ENCODE measurements around the gene ZACN. TPM values are rescaled to one million over a fixed set of nuclear protein-coding genes. Genes with fewer than 3 reads are reported as not detected.

Gene ZACN
- total and polyA plus RNA-seq, 2 donors (not counting 3 experiments of a cell fraction or from before 2014, with no cell fraction given): 0.18 TPM; not detected in 1

DNA sequence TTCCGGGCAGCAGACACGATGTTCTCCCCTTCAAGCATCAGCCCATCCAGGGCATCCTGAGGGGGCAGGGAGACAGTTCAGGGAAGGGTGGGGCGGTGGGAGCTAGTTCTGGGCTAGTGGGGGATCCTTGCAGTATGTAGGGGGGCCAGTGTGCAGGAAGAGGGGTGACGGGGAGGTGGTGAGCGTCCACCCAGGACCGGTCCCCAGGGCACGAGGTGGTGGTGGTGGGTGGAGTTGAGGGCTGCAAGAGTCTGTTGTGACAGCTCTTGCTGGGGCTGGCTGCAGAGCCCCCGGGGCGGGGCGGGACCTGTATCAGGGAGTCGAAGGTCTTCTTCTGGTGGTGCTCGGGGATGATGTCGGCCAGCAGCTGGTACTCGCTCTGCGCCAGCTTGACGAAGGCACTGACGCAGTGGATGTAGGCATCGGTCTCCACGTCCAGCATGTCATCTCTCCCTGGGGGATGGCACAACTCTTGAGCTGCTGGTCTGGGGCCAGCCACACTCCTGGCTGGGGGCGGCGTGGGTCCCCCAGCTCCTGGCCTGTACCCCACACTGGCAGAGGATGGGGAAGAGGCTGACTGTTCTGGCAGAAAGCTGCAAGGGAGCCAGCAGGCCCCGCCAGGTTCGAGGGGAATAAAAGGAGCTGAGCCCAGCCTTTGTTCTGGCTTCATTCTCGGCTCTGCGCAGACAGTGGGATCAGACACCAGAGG lies 10.0 kb downstream of the ZACN start:
- no peaks in the 10 kb centered on the region for H4K20me1 ChIP-seq (replicated peaks; ENCODE audit: control insufficient read depth, extremely low read depth, insufficient read depth, low read length)
- no peak overlapping the region for H3K27ac ChIP-seq (ENCODE audit: insufficient read depth, low read depth, low read length)
- TF ChIP-seq FOS (IDR thresholded peaks at IDR 0.05; ENCODE audit: borderline replicate concordance, insufficient read depth, low read length) (no peak), JUN (IDR thresholded peaks at IDR 0.05; ENCODE audit: borderline replicate concordance, insufficient read depth, insufficient read length, low read depth) (no peak), POLR2A (IDR thresholded peaks at IDR 0.05; ENCODE audit: low read depth, low read length) (no peak), POLR2AphosphoS5 (IDR thresholded peaks at IDR 0.05; ENCODE audit: insufficient read depth, low read depth, low read length) (no peak), MYC (IDR thresholded peaks at IDR 0.05; ENCODE audit: low read depth, low read length) (no peak), MAX (IDR thresholded peaks at IDR 0.05; ENCODE audit: insufficient read depth, insufficient read length) (no peak), EZH2 (IDR thresholded peaks at IDR 0.05; ENCODE audit: borderline replicate concordance, low read depth, low read length, severe bottlenecking) (no peak), GATA2 (IDR thresholded peaks at IDR 0.05; ENCODE audit: insufficient read depth, insufficient read length, low read depth, low read length) (no peak)
- TF ChIP-seq, protein P1, sequence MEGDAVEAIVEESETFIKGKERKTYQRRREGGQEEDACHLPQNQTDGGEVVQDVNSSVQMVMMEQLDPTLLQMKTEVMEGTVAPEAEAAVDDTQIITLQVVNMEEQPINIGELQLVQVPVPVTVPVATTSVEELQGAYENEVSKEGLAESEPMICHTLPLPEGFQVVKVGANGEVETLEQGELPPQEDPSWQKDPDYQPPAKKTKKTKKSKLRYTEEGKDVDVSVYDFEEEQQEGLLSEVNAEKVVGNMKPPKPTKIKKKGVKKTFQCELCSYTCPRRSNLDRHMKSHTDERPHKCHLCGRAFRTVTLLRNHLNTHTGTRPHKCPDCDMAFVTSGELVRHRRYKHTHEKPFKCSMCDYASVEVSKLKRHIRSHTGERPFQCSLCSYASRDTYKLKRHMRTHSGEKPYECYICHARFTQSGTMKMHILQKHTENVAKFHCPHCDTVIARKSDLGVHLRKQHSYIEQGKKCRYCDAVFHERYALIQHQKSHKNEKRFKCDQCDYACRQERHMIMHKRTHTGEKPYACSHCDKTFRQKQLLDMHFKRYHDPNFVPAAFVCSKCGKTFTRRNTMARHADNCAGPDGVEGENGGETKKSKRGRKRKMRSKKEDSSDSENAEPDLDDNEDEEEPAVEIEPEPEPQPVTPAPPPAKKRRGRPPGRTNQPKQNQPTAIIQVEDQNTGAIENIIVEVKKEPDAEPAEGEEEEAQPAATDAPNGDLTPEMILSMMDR (IDR thresholded peaks at IDR 0.05; ENCODE audit: extremely low read depth in 1 of 2, insufficient read depth in 1 of 2, low read depth in 1 of 2, low read length in 2 of 2): no peak
- H3K4me3 ChIP-seq (replicated peaks in 1 of 3; ENCODE audit: insufficient read depth in 1 of 3, low read depth in 1 of 3, low read length in 3 of 3): no peak overlapping the region
- no peaks in the 10 kb centered on the region for H3K27me3 ChIP-seq (ENCODE audit: control insufficient read depth in 2 of 2, insufficient read depth in 2 of 2, low read length in 2 of 2)
- no peak overlapping the region for H2AFZ ChIP-seq (ENCODE audit: low read depth, low read length)
- POLR2A ChIA-PET: interaction anchor here (0.7 kb wide), 1 partner anchor 9 kb away, joined by 3 read pairs; no protein-coding TSS in a partner anchor
- FAIRE-seq: no peak
- no peak overlapping the region for H3K9ac ChIP-seq (replicated peaks; ENCODE audit: extremely low read depth, insufficient read depth, low read length)
- no peaks in the 10 kb centered on the region for H3K9me3 ChIP-seq (replicated peaks; ENCODE audit: control insufficient read depth, insufficient read depth, low read length)
- dilution Hi-C loops (cut with MboI; ENCODE audit: extremely low pct_ligation_motif_present, low sequenced_read_pairs) (no loop called here), intact Hi-C loops (cut with micrococcal nuclease) (no loop called here)
- H3K36me3 ChIP-seq (ENCODE audit: control insufficient read depth in 2 of 2, extremely low read depth in 1 of 2, insufficient read depth in 2 of 2, low read length in 2 of 2): peaks cover 6 to 73% of the 10 kb centered on the region in 2 experiments
- CTCF ChIA-PET: interaction anchor here (1.1 kb wide), 1 partner anchor 75 kb away, joined by 3 read pairs; no protein-coding TSS in a partner anchor
- no peaks in the 10 kb centered on the region for H3K9me1 ChIP-seq (replicated peaks; ENCODE audit: control insufficient read depth, extremely low read depth, insufficient read depth, low read length)
- DNase-seq (ENCODE audit: low read depth, low spot score): no peak
- no TSS peak for BruUV-seq (replicated peaks)
- no peaks in the 10 kb centered on the region for H3K79me2 ChIP-seq (ENCODE audit: control insufficient read depth, insufficient read depth, low read length)
- no peak overlapping the region for H3K4me2 ChIP-seq (ENCODE audit: insufficient read depth, low read length)
- peaks cover 10% of the 10 kb centered on the region for H3K4me1 ChIP-seq (ENCODE audit: control insufficient read depth, extremely low read depth, insufficient read depth, low read length)

Data from endothelial cell of umbilical vein (primary cell).